HG02973 (cell line): ENCODE measurements around the gene SMARCAL1.

Experiments
- ATAC-seq: cut with Tn5 transposase; IDR thresholded peaks from one replicate; pipeline ENCODE4 v1.9.1; 2021; ENCODE audit warnings: moderate library complexity; ENCODE audit not compliant: unreplicated experiment

SMARCAL1 gene

GRCh38 chr2:216527600-216527999 is 115.3 kb downstream of the SMARCAL1 start:
- no peak for ATAC-seq

DNA sequence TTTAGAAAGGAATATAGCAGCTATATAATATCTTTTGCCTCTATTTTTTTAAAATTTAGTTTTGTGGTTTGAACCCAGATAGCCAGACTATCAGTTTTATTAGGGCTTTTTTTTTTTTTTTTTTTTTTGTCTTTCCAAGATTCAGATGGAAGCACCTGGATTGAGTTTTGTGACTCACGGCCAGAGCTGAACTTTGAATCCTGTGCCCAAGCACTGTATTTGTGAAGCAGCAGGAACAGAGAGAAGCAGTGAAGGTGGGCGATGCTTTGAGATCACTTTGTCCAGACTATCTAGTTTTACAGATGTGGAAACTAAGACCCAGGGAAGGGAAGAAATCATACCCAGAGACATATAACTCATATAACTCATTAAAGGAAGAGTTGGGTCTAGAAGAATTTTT is 120.3 kb downstream of the SMARCAL1 start:
- ATAC-seq, result no peak
